NT2/D1 (cell line): ENCODE measurements around the gene SIRT3.

Source experiments
- SUZ12 ChIP-seq: IDR thresholded peaks from 2 replicates; pipeline ENCODE4 v1.6.1; 2011; ENCODE audit not compliant: insufficient read length, insufficient read depth; ENCODE audit errors: extremely low read depth
- YY1 ChIP-seq: IDR thresholded peaks from 2 replicates; pipeline ENCODE4 v1.6.1; 2011; ENCODE audit not compliant: insufficient read length, insufficient read depth
- ZNF274 ChIP-seq: IDR thresholded peaks from 2 replicates; pipeline ENCODE4 v1.6.1; 2011; ENCODE audit warnings: mild to moderate bottlenecking, low read depth, low read length

- TF ChIP-seq YY1 (no peak), ZNF274 (no peak), SUZ12 (no peak)
Observed at GRCh38 chr11:207208-207862, 28.8 kb downstream of the SIRT3 start, which contains the start of the genes BET1L and RIC8A.
